Suppressor macrophage treated with lipopolysaccharide for 4 hours (primary cell): ENCODE results near the gene MYBPC2.
A peak's percentile ranks its signal among the peaks of the same experiment; 100 is the strongest.
"Not testable (repeated sequence)": the region's sequence is repeated elsewhere in the genome, so short reads cannot be mapped to it uniquely, and the experiment has no call there.

Experiments used
- DNase-seq: peaks from one replicate; pipeline ENCODE4 v3.0.0-alpha.2; 2020

The MYBPC2 gene

GRCh38 chr19:50430888-50431342 is 1.8 kb upstream of the MYBPC2 start:
- no peak for DNase-seq

GRCh38 chr19:50431343-50432220 is 1.1 kb upstream of the MYBPC2 start:
- peak; percentile 89 for DNase-seq

GRCh38 chr19:50433201-50434180 is 799 bp downstream of the MYBPC2 start:
- DNase-seq, result no peak

- no peak for DNase-seq
Measured at GRCh38 chr19:50434525-50434924, 1.8 kb downstream of the MYBPC2 start.

- DNase-seq, result no peak
Measured at GRCh38 chr19:50435221-50435620, 2.5 kb downstream of the MYBPC2 start.

GRCh38 chr19:50435627-50436026 is 2.9 kb downstream of the MYBPC2 start:
- no peak for DNase-seq

- no peak for DNase-seq
Measured at GRCh38 chr19:50437862-50438449, 5.3 kb downstream of the MYBPC2 start.

GRCh38 chr19:50439130-50439529 is 6.4 kb downstream of the MYBPC2 start:
- DNase-seq, result not testable (repeated sequence)

GRCh38 chr19:50444059-50444458 is 11.4 kb downstream of the MYBPC2 start:
- DNase-seq, result no peak

GRCh38 chr19:50447053-50447452 is 14.4 kb downstream of the MYBPC2 start:
- no peak for DNase-seq

- DNase-seq, result no peak
Measured at GRCh38 chr19:50447750-50448149, 15.1 kb downstream of the MYBPC2 start.

- no peak for DNase-seq
Measured at GRCh38 chr19:50449236-50449899, 16.7 kb downstream of the MYBPC2 start.

- no peak for DNase-seq
Measured at GRCh38 chr19:50450369-50451222, 17.9 kb downstream of the MYBPC2 start.

- DNase-seq, result no peak
Measured at GRCh38 chr19:50451223-50451534, 18.5 kb downstream of the MYBPC2 start.

- no peak for DNase-seq
Measured at GRCh38 chr19:50453243-50453642, 20.6 kb downstream of the MYBPC2 start.

GRCh38 chr19:50455992-50456391 is 23.3 kb downstream of the MYBPC2 start:
- no peak for DNase-seq

GRCh38 chr19:50457300-50457699 is 24.6 kb downstream of the MYBPC2 start:
- DNase-seq, result no peak

GRCh38 chr19:50458396-50459066 is 25.8 kb downstream of the MYBPC2 start:
- DNase-seq, result no peak

GRCh38 chr19:50459067-50459456 is 26.4 kb downstream of the MYBPC2 start:
- no peak for DNase-seq

GRCh38 chr19:50459638-50460037 is 26.9 kb downstream of the MYBPC2 start:
- DNase-seq, result no peak

- DNase-seq, result no peak
Measured at GRCh38 chr19:50460161-50460765, 27.6 kb downstream of the MYBPC2 start.
